Skin of body (tissue), 2 donors: ENCODE data around the gene ABCC1. TPM values are rescaled to one million over a fixed set of nuclear protein-coding genes. Genes with fewer than 3 reads are reported as not detected.

ENCODE experiments used
- DNase-seq: peaks from one replicate; lab custom pipeline; 2025; lab: John Stamatoyannopoulos, UW
- total RNA-seq: library from RNA; depleted of rRNA; stranded (reverse); fragments of >200 nt; gene quantifications from one replicate; pipeline ENCODE4 v1.2.3, GENCODE V29; 2014

ABCC1 gene
- total RNA-seq, 1 donor from 2014 or later = 20.4 TPM

DNA sequence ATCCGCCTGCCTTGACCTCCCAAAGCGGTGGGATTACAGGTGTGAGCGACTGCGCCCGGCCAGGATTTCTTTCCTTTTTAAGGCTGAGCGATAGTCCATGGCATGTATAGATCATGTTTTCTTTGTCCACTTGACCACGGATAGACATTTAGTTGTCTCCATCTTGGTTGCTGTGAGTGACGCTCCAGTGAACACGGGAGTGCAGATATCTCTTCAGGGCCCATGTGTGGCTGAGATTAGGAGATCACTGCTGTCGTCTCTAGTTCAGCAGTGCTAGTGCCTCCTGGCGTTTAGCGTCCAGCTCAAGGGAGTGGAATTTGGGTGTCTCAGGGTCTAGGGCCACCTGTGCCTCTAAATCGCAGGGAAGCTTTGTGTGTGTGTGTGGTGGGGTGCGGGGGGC, 41.5 kb downstream of the ABCC1 start:
- DNase-seq = no peak

DNA sequence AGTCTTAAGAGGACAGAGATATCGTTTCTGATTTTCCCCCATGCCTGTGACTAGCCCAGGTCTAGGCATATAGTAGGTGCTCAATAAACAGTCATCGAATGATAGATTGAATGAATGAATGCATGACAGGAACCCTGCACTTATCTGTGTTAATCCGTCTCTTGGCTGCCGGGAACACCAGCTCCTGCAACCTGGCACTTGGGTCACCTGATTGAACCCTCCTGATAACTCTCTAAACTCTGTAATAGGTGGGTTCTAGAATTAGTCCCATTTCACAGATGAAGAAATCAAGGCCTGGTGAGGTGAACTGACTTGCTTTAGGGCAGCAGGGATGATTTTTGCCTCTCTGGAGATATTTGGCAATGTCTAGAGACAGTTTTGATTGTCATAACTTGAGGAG, 43.7 kb downstream of the ABCC1 start:
- DNase-seq = no peak

DNA sequence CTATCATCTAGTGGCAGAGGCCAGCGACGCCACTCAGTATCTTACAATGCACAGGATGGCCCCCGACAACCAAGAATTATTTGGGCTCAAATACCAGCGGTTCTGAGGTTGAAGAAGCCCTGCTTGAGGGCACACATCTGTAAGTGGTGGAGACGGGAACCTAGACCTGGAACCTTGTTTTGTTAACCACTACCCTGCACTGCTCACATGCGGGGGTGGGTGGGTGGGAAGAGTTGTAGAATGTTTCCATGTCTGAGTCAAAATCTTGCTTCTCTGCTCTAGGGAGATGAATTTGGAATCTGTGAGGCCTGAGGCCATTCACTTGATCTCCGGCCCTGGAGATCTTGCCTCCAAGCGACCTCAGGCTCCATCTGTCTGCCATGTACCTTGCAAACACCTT, 44.1 kb downstream of the ABCC1 start:
- DNase-seq = no peak

DNA sequence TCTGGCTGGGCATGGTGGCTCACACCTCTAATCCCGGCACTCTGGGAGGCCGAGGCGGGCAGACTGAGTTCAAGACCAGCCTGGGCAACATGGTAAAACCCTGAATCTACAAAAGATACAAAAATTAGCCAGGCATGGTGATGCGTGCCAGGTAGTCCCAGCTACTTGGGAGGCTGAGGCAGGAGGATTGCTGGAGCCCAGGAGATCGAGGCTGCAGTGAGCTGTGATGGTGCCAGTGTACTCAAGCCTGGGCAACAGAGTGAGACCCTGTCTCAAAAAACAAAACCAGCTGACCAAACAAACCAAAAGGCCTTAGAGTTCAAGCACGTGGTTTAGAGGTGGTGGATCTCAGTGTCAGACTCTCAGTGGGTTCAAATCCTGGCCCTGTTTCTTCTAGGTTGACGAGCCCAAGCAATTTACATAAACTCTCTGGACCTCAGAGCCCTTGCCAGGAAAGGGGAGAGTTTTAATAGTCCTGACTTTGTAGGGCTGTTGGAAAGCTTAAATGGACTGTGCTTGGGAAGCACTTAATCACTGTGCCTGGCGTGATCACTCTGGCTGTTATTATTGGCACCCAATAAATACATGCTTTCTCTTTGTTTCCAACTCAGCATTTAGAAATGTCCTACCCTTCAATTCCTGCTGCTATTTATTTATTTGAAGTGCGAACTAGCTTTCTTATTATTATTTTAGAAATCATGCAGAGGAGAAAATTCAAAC, 44.7 kb downstream of the ABCC1 start:
- DNase-seq = no peak

DNA sequence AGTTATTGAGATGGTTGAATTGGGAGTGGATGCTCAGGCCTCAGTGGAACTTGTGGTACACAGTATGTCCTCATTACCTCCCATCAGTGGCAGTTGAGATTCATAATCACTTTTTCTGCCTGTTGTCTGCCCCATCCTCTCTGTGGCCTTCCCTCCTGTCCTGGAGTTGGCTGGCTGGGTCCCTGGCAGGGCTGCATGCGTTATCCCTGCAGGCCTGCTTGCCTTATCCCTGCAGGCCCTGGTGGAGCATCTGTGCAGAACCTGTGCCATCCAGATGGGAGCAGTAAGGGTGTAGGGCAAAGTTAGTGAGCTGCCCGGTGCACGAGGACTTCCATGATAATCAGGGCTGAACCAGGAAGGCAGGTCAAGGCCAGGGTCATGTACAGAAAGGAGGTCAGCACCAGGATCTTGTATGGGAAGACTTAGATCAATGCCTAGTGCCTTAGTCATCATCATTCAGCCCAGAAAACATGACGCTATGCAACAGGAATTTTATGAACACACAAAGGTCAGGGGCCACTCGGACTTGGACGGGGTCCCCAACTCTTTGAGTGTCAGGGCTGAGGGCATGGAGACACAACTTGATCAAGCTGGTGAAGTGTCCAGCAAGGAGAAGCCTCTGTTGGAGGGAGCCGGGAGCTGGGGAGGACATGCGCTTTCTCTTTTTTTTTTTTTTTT, 47.2 kb downstream of the ABCC1 start:
- DNase-seq = peak; percentile 25

DNA sequence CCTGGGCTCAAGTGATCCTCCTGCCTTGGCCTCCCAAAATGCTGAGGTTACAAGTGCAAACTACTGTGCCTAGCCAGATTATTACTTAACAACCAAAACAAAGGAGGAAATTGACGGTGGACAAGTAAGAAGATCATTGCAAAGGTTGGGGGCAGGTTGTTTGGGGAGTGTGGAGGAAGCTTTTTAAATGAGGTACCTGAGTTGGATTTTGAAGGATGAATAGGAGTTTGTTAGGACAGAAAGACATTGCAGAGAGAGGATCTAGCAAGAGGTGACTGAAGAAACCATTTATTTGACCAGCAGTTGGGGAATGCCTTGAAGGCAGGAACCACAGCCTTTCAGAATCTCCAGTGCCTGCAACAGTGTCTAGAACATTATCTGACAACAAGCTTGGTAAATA, 51.3 kb downstream of the ABCC1 start:
- no peak for DNase-seq

DNA sequence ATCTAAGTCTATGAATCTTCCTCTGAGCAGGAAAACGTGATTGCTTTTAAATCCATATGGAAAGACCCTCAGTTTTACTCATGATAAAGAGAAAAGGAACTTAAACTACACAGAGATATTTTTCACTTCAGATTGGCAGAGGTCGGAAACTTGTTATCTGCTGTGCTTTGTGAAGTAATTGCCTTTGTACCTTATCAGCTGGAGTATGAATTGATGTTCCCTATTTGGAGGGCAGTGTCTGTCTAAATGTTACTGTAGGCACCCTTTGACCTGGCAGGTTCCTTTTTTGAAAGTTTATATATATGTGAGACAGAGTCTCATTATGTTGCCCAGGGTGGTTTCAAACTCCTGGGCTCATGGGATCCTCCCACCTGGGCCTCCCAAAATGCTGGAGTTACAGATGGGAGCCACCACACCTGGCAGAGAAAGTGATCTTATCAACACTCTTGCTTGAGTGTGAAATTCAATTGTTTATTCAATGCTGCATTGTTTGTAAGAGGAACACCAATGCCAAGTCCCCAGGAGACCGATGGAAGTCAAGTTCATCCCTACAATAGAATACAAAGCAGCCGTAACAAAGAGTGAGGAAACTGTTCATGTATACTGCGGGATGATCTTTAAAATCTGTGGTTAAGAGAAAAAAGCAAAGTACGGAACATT, 52.3 kb downstream of the ABCC1 start:
- DNase-seq = no peak

DNA sequence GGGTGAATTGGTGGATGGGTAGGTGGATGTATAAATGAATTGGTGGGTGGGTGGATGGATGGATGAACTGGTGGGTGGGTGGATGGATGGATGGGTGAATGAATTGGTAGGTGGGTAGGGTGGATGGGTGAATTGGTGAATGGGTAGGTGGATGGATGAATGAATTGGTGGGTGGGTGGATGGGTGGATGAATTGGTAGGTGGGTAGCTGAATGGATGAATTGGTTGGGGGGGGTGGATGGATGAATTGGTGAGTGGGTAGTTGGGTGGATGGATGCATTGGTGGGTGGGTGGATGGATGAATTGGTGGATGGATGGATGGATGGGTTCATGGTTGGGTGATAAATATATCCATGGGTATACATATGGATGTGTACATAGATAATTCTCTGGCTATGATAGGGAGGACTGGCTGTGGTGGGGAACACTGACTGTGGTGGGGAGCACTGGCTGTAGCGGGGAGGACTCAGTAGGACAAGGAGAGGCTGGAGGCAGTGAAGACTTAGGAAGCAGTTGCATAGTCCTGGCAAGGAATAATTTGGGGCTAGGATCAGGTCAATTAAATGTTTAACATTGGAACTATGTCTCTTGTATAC, 54.4 kb downstream of the ABCC1 start:
- no peak for DNase-seq

DNA sequence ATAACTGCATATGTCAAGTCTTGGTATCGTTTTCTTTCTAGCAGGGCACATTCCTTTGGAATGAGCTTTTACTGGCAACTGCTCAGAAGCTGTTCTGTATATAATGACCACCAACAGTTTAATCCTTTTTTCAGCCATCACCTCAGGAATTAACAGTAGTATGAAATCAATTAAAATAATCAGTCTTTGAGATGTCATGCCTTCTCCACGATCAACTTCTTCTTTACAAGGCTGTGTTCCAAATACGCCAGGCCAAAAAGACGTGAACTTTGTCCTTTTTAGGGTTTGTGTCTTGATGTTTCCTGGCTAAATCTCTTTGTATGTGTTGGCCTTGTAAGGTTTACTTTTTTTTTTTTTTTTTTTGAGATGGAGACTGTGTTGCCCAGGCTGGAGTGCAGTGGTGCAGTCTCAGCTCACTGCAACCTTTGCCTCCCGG, 54.9 kb downstream of the ABCC1 start:
- DNase-seq = no peak

DNA sequence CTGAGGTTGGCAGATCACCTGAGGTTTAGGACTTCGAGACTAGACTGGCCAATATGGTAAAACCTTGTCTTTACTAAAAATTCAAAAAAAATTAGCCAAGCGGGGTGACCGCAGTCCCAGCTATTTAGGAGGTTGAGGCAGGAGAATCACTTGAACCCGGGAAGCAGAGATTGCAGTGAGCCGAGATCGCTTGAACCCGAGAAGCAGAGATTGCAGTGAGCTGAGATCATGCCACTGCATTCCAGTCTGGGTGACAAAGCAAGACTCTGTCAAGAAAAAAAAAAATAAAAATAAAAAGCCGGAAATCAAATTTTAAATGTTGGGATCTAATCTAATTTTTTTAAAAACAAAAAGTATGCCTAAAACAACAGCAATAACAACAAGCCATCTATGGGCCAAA, 56.3 kb downstream of the ABCC1 start:
- DNase-seq = no peak

DNA sequence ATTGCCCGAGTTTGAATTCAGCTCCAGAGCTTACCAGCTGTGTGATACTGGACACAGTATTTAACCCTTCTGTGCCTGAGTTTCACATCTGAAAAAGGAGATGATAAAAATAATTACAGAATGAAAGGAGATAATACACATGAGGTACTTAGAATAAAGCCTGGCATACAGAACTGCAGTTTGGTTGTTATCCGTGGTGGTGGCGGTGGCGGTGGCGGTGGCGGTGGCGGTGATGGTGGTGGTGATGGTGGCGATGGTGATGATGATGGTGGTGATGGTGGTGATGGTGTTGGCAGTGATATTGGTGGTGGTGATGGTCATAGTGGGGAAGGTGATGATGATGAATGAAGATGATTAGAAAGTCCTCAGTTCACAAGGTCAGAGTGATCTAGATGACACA, 57.2 kb downstream of the ABCC1 start:
- no peak for DNase-seq

DNA sequence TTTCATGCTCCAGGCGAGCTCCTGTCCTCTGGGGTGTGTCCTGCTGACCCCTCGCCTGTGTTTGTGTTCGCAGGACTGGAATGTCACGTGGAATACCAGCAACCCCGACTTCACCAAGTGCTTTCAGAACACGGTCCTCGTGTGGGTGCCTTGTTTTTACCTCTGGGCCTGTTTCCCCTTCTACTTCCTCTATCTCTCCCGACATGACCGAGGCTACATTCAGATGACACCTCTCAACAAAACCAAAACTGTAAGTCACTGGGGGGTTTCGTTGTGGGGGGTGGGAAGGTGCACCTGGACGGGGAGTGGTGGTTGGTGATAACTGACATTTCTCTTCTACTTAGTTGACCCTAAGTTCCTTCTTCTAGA, 58.3 kb downstream of the ABCC1 start:
- DNase-seq = no peak

DNA sequence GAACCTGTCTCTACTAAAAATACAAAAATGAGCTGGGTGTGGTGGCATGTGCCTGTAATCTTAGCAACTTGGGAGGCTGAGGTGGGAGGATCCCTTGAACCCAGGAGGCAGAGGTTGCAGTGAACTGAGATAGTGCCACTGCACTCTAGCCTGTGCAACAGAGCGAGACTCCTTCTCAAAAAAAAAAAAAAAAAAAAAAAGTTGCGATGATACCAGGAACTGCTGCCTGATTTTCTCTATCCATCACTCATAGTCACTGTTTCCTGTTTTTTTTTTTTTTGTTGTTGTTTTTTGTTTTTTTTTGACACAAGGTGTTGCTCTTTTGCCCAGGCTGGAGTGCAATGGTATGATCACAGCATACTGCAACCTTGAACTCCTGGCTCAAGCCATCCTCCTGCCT, 59.2 kb downstream of the ABCC1 start:
- no peak for DNase-seq

DNA sequence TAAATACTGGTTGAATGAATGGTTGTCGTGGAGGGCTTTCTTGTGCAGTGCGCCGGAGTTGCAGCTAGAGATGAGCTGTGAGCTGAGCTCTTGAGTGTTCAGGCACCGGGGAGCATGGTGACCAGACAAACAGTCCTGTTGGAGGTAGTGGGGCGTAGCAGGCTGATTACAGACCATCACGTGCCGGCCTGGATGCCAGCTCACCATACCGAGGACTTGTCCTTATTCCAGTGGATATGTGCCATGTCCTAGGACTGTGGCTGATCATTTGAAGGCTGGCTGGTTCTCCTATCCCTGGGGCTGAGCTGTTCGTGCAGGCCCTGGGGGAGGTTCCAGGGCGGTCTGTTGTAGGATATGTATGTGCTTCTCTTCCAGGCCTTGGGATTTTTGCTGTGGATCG, 60.0 kb downstream of the ABCC1 start:
- no peak for DNase-seq

DNA sequence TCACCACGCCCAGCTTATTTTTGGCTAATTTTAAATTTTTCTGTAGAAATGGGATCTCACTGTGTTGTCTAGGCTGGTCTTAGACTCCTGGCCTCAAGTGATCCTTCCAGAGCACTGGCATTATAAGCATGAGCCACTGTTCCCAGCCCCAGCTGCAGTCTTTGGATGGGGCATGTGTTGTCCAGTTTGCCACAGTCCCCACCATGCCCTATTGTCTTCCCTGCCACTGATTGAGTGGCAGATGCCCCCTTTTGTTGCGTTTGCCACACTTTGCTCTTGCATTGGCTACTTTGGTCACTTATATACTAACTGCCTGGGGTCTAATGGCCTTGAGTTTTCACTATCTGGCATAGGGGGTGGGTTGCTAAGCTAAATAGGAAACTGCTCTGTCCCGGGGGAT, 60.8 kb downstream of the ABCC1 start:
- DNase-seq = no peak

DNA sequence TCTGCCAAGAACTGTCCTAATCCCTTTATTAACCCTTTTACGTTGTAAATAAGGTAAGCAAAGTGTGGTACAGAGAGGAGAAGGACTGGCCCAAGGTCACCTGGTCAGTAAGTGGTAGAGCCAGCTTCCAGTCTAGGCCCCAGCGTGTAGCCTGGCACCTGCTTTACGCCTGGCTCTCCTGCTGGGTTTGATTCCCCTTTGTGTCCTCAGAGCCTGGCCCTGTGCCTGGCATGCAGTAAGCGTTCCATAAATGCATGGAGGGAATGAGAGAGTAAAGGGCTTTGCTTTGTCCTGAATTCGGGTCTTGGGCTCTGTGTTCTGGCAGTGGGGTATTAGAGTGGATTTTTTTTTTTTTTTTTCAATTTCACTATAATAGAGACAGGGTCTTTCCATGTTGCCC, 62.7 kb downstream of the ABCC1 start:
- no peak for DNase-seq

DNA sequence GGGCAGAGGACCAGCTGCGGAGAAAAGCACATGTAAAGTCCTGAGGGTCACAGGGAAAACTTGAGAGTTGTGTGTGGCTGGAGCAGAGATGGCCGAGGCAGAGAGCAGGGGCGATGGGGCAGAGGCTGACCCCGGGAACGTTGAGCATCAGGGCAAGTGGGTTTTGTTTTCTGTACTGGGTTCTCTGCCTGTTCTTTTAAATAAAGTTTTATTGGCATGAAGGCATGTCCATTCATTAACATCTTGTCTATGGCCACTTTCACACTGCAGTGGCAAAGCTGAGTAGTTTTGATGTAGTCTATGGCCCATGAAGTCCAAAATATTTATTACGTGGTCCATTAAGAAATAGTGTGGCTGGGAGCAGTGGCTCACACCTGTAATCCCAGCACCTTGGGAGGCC, 64.4 kb downstream of the ABCC1 start:
- no peak for DNase-seq

DNA sequence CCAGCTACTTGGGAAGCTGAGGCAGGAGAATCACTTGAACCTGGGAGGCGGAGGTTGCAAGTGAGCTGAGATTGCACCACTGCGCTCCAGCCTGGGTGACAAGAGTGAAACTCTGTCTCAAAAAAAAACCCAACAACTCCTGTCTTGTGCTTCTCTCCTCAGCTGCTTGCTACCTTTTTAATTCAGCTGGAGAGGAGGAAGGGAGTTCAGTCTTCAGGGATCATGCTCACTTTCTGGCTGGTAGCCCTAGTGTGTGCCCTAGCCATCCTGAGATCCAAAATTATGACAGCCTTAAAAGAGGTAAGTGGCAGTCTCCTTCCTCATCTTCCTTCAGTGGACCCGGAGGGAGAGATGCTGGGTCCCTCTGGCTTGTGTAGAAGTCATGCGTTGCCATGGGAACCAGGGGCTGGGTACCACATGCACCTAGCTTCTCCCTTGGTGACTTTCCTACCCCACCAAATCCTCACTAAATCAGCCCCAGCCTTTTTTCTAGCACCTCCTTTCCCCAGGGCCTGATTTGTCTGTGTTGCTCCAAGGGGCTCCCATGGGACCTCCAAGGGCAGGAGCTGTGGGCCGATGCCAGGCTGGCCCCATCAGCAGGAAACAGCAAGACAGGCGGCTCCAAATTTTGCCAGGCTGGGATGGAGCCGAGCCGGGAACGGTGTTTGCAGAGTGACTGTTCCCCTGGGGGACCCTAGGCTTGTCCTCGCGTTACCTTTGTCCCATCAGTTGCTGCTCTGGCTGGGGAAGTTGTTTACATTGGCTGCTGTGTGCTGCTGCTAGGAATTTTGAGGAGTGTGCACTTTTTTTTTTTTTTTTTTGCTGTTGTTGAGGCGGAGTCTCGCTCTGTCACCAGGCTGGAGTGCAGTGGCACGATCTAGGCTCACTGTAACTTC, 65.2 kb downstream of the ABCC1 start:
- DNase-seq = no peak

DNA sequence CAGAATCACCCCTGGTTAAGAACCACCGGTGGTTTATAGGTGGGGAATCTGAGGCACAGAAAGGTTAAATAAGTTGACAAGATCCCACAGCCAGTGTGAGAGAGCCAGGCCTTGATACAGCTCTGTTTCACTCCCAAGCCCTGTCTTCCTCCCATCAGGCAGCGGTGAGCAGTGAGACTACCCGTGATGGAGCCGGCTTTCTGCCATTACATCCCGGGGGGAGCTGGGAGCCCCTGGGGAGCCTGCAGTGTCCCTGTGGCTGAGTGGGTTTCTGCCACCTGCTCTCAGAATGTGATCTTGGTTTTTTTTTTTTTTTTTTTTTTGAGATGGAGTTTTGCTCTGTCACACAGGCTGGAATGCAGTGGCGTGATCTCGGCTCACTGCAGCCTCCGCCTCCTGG, 66.4 kb downstream of the ABCC1 start:
- no peak for DNase-seq

DNA sequence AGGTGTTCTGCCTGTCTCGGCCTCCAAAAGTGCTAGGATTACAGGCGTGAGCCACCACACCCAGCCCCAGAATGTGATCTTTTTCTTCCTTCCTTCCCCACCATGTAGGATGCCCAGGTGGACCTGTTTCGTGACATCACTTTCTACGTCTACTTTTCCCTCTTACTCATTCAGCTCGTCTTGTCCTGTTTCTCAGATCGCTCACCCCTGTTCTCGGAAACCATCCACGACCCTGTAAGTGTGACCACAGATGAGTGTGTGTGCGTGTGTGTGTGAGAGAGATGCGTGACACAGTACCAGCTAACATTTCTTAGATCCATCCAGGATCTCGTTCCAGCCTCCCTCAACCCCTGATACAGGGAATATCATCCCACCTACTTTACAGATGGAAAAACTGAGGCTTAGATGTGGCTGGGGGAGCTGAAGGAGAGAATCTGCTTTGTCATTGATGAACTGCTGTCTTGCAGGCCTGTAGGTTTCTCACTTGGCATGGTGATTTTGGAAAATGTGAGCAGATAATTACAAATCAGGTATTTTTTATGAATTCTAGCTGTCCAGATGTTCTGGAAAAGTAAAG, 67.1 kb downstream of the ABCC1 start:
- DNase-seq = no peak

DNA sequence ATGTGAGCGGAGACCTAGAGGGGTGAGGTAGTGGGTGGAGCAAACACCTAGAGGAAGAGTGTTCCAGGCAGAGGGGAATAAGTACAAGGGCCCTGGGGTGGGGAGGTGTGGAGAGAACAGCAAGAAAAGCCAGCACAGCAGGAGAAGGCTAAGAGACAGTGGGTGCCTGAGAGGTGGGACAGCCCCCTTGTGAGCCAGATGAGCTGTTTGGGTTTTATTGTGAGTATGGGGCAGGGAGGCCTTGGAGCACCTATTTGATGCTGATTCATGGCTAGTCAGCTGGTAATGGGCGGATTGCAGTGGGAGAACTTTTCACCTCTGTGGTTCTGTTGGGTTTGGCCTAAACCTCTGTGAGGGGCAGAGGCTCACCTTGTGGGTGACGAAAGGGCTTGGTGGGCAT, 68.4 kb downstream of the ABCC1 start:
- DNase-seq = no peak
